Pulmonary artery endothelial cell (primary cell): Measurements from ENCODE around the gene IGFBP7. TPM values are rescaled to one million over a fixed set of nuclear protein-coding genes. Genes with fewer than 3 reads are reported as not detected.
"Not testable (repeated sequence)": the region's sequence is repeated elsewhere in the genome, so short reads cannot be mapped to it uniquely, and the experiment has no call there.

ENCODE experiments used
- DNase-seq: peaks from one replicate; pipeline ENCODE4 v3.0.0-alpha.2; 2011; ENCODE audit warnings: low read depth, low spot score
- total RNA-seq: library from RNA; depleted of rRNA; stranded (reverse); fragments of >200 nt; gene quantifications from 2 replicates; pipeline ENCODE4 v1.2.3, GENCODE V29; 2014

The IGFBP7 gene
- total RNA-seq, 1 donor from 2014 or later, result 445 TPM

GRCh38 chr4:57075367-57075766 lies 34.8 kb downstream of the IGFBP7 start:
- no peak for DNase-seq

GRCh38 chr4:57074744-57075143 lies 35.4 kb downstream of the IGFBP7 start:
- DNase-seq, result no peak

- no peak for DNase-seq
Observed at GRCh38 chr4:57073559-57073958, 36.6 kb downstream of the IGFBP7 start.

- DNase-seq, result no peak
Observed at GRCh38 chr4:57071326-57071725, 38.9 kb downstream of the IGFBP7 start.

- no peak for DNase-seq
Observed at GRCh38 chr4:57070461-57070860, 39.7 kb downstream of the IGFBP7 start.

GRCh38 chr4:57068237-57068981 lies 41.8 kb downstream of the IGFBP7 start:
- no peak for DNase-seq

- no peak for DNase-seq
Observed at GRCh38 chr4:57065730-57066482, 44.3 kb downstream of the IGFBP7 start.

- DNase-seq, result peak; percentile 50
Observed at GRCh38 chr4:57064811-57065711, 45.1 kb downstream of the IGFBP7 start.

- DNase-seq, result no peak
Observed at GRCh38 chr4:57064120-57064519, 46.1 kb downstream of the IGFBP7 start.

GRCh38 chr4:57063518-57063917 lies 46.7 kb downstream of the IGFBP7 start:
- DNase-seq, result no peak

GRCh38 chr4:57061395-57061794 lies 48.8 kb downstream of the IGFBP7 start:
- no peak for DNase-seq

- DNase-seq, result not testable (repeated sequence)
Observed at GRCh38 chr4:57060717-57061067, 49.5 kb downstream of the IGFBP7 start.

GRCh38 chr4:57059890-57060716 lies 50.1 kb downstream of the IGFBP7 start:
- no peak for DNase-seq

GRCh38 chr4:57055886-57056285 lies 54.3 kb downstream of the IGFBP7 start:
- DNase-seq, result no peak

GRCh38 chr4:57053508-57053907 lies 56.7 kb downstream of the IGFBP7 start:
- no peak for DNase-seq

- no peak for DNase-seq
Observed at GRCh38 chr4:57051524-57051923, 58.7 kb downstream of the IGFBP7 start.

GRCh38 chr4:57051095-57051494 lies 59.1 kb downstream of the IGFBP7 start:
- no peak for DNase-seq

GRCh38 chr4:57048590-57049304 lies 61.4 kb downstream of the IGFBP7 start:
- DNase-seq, result no peak

GRCh38 chr4:57047046-57047445 lies 63.1 kb downstream of the IGFBP7 start:
- not testable (repeated sequence) for DNase-seq

GRCh38 chr4:57044996-57045395 lies 65.2 kb downstream of the IGFBP7 start:
- DNase-seq, result no peak
